Activated CD8-positive, alpha-beta T cell treated with anti-CD3 and anti-CD28 coated beads for 36 hours (primary cell): ENCODE results near the gene TBCA. TPM values are rescaled to one million over a fixed set of nuclear protein-coding genes. Genes with fewer than 3 reads are reported as not detected.

Experiments used
- ATAC-seq: fragments of 200-7000 bp; cut with Tn5 transposase; one replicate; pipeline ENCODE4 v1.10.0; 2021; ENCODE audit warnings: mild to moderate bottlenecking, moderate library complexity
- CTCF ChIA-PET: fragments of 350-600 bp; sonication (Branson Sonifier 250); formaldehyde crosslinking; loops from one replicate; lab custom pipeline; 2021; ENCODE audit warnings: antibody characterized with exemption; lab: Charles Lee
- POLR2A ChIA-PET: fragments of 350-600 bp; sonication (Branson Sonifier 250); formaldehyde crosslinking; loops from one replicate; lab custom pipeline; 2021; ENCODE audit warnings: antibody characterized with exemption; lab: Charles Lee
- DNase-seq: peaks from one replicate; pipeline ENCODE4 v3.0.0-alpha.2; 2020
- H3K27ac Mint-ChIP-seq: one replicate; pipeline ENCODE4 v1.8.0; 2021; ENCODE audit warnings: mild to moderate bottlenecking, mixed read lengths
- H3K27me3 Mint-ChIP-seq: one replicate; pipeline ENCODE4 v1.8.0; 2021; ENCODE audit warnings: mixed read lengths
- H3K36me3 Mint-ChIP-seq: one replicate; pipeline ENCODE4 v1.8.0; 2021; ENCODE audit warnings: low read depth, mixed read lengths
- H3K4me1 Mint-ChIP-seq: one replicate; pipeline ENCODE4 v1.8.0; 2021; ENCODE audit warnings: low read depth, mixed read lengths
- H3K4me3 Mint-ChIP-seq: one replicate; pipeline ENCODE4 v1.8.0; 2021; ENCODE audit warnings: mild to moderate bottlenecking, moderate library complexity, mixed read lengths
- H3K9me3 Mint-ChIP-seq: one replicate; pipeline ENCODE4 v1.8.0; 2021; ENCODE audit warnings: mixed read lengths
- CTCF ChIP-seq: fragments of 200-600 bp; IDR thresholded peaks from one replicate; pipeline ENCODE4 v1.8.0; 2022; ENCODE audit warnings: antibody characterized with exemption, mild to moderate bottlenecking
- intact Hi-C: fragments of 100-400 bp; cut with micrococcal nuclease; formaldehyde crosslinking; loops from one replicate; pipeline ENCODE4 v1.10.0; 2022
- total RNA-seq, 2 experiments: library from RNA; stranded (reverse); gene quantifications; one replicate each; pipeline ENCODE4 v1.2.3, GENCODE V29; 2021

Gene TBCA
- total RNA-seq, 2 experiments from 2014 or later: 192 to 196 TPM

DNA sequence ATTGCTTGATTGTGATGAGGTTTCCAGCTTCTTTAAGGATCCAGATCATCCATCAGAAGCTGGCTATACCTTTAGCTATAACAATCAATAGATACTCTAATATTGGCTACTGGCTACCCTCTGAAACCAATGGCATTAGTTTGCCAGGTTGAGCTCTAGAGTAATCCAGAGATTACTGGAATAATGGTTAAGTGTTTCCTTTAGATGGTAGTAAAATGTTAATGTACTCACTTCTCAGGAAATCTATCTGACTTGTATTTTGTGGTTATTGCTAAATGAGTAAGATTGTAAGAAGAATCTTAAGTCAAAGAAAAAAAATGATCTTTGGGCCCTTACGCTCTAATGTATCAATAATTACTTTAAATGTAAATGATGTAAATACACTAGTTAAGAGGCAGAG, 80.0 kb downstream of the TBCA start:
- no peak for DNase-seq
- Mint-ChIP-seq H3K36me3 (peaks cover 43% of the 10 kb centered on the region), H3K4me3 (no peak overlapping the region), H3K4me1 (peaks cover 29% of the 10 kb centered on the region), H3K27me3 (no peaks in the 10 kb centered on the region), H3K27ac (no peak overlapping the region), H3K9me3 (no peaks in the 10 kb centered on the region)
- ChIA-PET POLR2A (interaction anchor here (0.7 kb wide), 1 partner anchor 566 kb away, joined by 3 read pairs; no protein-coding TSS in a partner anchor), CTCF (no interaction called here)
- no peak for TF ChIP-seq CTCF
- intact Hi-C loops: no loop called here
- no peak for ATAC-seq

DNA sequence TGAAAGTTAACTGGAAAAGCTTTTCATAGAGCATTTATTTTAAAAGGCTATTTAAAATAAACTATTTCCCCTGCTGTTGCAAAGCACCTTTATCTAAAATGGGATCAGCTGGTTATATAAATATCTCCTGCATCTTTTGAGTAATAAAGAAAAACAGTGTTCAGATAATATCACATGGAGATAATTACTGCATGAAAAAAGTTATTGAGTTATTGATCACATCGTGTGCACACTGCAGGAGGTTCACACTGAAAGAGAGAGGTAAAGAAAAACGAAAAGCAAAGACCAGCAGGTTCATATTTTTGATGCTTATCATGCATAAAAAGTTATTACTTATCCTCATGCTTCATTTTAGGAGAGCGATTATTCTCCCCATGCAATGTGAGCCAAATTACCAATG, 82.2 kb downstream of the TBCA start:
- ChIA-PET POLR2A (no interaction called here), CTCF (no interaction called here)
- DNase-seq (no peak), ATAC-seq (no peak)
- H3K4me1 Mint-ChIP-seq: peaks cover 19% of the 10 kb centered on the region
- H3K27ac Mint-ChIP-seq: no peak overlapping the region
- TF ChIP-seq CTCF: no peak
- intact Hi-C loops: no loop called here
- H3K9me3 Mint-ChIP-seq: no peaks in the 10 kb centered on the region
- no peak overlapping the region for H3K4me3 Mint-ChIP-seq
- no peaks in the 10 kb centered on the region for H3K27me3 Mint-ChIP-seq
- peaks cover 38% of the 10 kb centered on the region for H3K36me3 Mint-ChIP-seq

DNA sequence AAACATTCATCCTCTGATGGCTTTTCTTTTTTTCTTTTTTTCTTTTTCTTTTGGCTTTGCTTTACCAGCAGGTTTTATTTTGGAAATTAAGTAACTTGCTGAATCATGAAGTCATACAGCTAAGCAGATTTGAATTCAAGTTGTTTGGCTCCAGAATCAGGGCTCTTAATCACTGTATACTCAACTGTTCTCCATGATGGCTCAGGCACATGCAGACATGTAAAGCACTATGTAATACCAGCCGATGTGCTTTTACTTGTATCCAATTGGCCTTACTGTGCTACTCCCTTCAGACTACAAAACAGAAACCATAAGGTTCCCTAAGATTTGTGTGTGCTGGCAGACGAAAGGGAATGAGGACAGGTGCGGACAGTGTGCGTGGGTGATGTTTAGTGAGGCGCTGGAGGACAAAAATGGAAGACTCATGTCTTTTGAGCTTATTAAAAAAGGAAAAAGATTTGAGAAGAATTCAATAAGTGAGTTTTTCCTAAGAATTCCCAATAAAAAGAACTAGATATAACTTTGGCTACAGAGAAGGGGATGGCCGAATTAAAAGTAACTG, 92.9 kb downstream of the TBCA start:
- Mint-ChIP-seq H3K9me3 (no peaks in the 10 kb centered on the region), H3K4me1 (no peaks in the 10 kb centered on the region), H3K27ac (no peak overlapping the region), H3K36me3 (peaks cover 2% of the 10 kb centered on the region), H3K27me3 (peaks cover 12% of the 10 kb centered on the region), H3K4me3 (no peak overlapping the region)
- intact Hi-C loops: no loop called here
- TF ChIP-seq CTCF: no peak
- ChIA-PET CTCF (no interaction called here), POLR2A (no interaction called here)
- no peak for ATAC-seq
- no peak for DNase-seq

GRCh38 chr5:77670526-77670925, 105.6 kb downstream of the TBCA start:
- ChIA-PET POLR2A (interaction anchor here (0.7 kb wide), 1 partner anchor 144 kb away, joined by 3 read pairs; no protein-coding TSS in a partner anchor), CTCF (interaction anchor here (1.3 kb wide), 1 partner anchor 71 kb away, joined by 3 read pairs; no protein-coding TSS in a partner anchor)
- DNase-seq: no peak
- no peak for TF ChIP-seq CTCF
- peaks cover 16% of the 10 kb centered on the region for H3K27me3 Mint-ChIP-seq
- H3K9me3 Mint-ChIP-seq: peaks cover 10% of the 10 kb centered on the region
- no peaks in the 10 kb centered on the region for H3K36me3 Mint-ChIP-seq
- ATAC-seq: no peak
- H3K4me1 Mint-ChIP-seq: no peaks in the 10 kb centered on the region
- no peak overlapping the region for H3K4me3 Mint-ChIP-seq
- H3K27ac Mint-ChIP-seq: no peak overlapping the region
- intact Hi-C loops: no loop called here

DNA sequence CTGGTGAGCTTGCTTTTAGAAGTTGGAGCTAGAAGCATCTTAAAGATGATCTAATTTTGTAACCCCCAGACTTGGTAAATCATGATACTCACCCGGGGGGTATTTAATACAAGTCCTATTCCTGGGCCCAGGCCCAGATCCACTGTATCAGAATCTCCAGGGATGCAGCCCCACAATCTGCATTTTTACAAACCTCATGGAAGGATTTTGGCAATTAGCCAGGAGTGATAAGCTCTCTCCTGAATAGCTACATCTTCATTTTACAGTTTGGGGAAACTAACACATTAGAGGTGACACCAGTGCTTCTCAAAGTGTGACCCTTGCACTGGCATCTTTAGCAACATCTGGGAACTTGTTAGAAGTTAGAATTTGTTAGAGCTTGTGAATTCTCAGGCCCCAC, 106.5 kb downstream of the TBCA start:
- ChIA-PET POLR2A (no interaction called here), CTCF (interaction anchor here (1.3 kb wide), 1 partner anchor 70 kb away, joined by 3 read pairs; no protein-coding TSS in a partner anchor)
- Mint-ChIP-seq H3K9me3 (peaks cover 5% of the 10 kb centered on the region), H3K4me3 (no peak overlapping the region), H3K4me1 (no peaks in the 10 kb centered on the region), H3K27ac (no peak overlapping the region), H3K27me3 (peaks cover 15% of the 10 kb centered on the region), H3K36me3 (no peaks in the 10 kb centered on the region)
- intact Hi-C loops: no loop called here
- no peak for DNase-seq
- no peak for ATAC-seq
- TF ChIP-seq CTCF: no peak
